ENCODE measurements around the gene HGS. TPM values are rescaled to one million over a fixed set of nuclear protein-coding genes. Genes with fewer than 3 reads are reported as not detected.

HGS gene
- total RNA-seq, 1 donor from 2014 or later, result 56.2 TPM

DNA sequence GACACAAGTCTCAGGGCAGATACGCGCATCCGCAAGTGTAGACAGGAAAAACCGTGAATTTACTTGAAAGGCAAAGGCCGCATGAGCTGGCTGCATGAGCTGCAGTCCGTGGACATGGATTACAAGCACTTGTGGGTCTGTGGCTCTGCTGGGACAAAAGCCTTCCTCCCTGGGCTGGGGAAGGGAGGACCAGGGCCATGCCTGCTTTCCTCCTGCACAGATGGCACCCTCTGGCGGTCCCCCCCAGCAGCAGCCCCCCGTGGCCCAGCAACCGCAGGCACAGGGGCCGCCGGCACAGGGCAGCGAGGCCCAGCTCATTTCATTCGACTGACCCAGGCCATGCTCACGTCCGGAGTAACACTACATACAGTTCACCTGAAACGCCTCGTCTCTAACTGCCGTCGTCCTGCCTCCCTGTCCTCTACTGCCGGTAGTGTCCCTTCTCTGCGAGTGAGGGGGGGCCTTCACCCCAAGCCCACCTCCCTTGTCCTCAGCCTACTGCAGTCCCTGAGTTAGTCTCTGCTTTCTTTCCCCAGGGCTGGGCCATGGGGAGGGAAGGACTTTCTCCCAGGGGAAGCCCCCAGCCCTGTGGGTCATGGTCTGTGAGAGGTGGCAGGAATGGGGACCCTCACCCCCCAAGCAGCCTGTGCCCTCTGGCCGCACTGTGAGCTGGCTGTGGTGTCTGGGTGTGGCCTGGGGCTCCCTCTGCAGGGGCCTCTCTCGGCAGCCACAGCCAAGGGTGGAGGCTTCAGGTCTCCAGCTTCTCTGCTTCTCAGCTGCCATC lies 17.7 kb downstream of the HGS start:
- DNase-seq (ENCODE audit: low spot score), result no peak
- intact Hi-C loops (cut with DNase I), result loop anchor here (2.0 kb wide), 1 partner anchor 19 kb away; the partner anchor contains the start of gene ARL16

DNA sequence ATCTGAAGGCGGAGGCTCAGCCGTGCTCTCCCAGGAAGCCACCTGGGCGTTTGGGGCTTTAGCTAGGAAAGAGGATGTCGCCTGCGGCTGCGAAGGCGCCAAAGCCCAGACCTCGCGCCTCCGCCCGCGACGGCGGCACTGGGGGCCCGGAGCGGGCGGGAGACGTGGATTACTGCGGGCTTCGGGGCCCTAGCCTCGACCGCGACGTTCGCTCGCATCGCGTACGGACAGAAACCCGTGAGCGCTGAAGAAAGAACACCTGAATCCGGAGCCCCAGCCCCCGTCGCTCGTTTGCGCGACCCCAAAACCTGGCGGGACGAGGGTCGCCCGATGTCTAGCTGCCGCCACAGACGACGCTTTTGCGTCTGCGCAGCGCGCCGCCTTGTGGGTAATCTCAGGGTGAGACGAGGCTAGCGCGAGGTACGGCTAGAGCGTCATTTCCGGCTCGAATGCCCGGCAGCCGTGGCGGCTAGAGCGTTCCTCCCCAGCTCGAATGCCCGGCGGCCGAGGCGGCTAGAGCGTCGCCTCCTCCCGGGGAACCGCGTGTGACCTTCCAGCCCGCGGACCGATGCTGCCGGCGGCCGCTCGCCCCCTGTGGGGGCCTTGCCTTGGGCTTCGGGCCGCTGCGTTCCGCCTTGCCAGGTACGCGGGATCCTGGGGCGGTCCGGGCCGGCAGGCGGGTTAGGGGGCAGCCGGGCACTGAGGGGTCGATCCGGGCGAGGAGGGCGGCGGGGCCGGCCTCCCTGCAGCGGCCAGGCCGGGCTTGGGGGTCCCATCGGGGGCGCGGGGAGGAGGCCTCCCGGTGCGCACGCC lies 19.3 kb downstream of the HGS start, which contains the start of gene MRPL12:
MRPL12 (plus strand) TSS at position 434 of the 813 bp plus-strand sequence; CDS start at position 569, 135 bp downstream.
- DNase-seq (ENCODE audit: low spot score), result peak; percentile 98
- intact Hi-C loops (cut with DNase I), result loop anchor here (2.0 kb wide), 1 partner anchor 20 kb away; the partner anchor contains the start of gene ARL16

DNA sequence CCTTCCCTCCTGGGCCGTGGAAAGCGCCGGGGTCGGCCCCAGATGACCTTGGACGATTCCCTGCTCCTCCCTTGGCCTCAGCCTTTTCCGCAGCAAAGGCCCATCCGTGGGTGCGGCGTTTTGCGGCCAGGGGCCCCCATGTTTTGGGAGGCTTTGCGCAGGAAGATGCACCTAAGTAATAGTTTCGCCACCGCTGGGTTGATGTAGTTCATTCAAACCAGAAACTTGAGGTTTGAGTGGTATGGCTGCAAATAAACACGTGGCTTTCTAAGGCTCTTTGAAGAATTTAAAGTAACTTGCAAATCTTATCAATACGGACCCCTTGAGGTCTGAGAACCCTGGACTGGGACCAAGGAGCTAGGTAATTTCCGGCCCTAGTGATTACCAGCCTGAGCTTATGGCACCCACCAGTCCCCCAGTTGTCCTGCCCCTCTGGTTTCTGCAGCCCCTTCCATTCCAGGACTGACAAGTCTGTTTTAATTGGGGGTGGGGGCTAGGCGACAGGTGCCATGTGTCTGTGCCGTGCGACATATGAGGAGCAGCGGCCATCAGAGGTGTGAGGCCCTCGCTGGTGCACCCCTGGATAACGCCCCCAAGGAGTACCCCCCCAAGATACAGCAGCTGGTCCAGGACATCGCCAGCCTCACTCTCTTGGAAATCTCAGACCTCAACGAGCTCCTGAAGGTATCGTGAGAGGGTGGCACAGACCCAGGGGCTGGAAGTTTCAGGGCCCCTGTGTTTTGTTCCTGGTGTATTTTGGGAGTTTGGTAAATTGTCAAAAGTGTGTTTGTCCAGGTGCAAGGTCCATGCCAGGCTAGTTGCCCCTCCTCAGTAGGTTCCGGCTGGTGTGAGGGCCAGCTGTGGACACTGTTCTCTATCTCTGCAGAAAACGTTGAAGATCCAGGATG lies 20.2 kb downstream of the HGS start:
- DNase-seq (ENCODE audit: low spot score), result no peak
- intact Hi-C loops (cut with DNase I), result loop anchor here (2.0 kb wide), 1 partner anchor 21 kb away; the partner anchor contains the start of gene ARL16

DNA sequence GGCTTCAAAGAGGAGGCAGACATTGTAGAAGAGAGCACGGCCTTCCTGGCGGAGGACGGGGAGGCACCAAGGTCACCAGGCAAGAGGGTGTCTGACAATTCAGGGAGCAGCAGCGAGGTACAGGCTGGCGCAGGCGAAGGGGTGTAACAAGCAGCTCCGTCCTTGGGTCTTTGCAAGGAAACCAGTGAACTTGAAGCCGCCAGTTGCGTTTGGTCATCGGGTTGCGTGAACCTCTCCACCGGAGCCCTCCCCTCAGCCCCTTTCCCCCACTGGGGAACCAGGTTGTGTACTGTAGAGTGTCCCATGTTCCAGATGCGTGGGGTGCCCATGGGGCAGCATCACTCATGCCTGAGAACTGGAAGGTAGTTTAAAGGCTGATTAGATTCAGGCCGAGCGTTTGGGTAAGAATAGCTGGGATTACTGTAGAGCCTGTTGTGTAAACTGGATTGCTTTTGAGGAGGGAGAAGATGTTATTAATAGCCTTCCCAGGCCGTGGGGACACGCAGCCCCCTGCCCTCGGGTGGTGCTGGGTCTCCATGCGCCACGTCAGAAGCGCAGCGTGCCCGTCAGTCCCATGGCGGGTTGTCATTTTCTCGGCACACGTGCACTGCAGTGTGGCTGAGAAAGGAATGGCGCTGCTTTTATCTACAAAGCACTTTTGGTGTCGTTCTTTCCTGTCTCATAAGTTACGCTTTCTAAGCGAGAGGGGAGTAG lies 21.9 kb downstream of the HGS start:
- intact Hi-C loops (cut with DNase I), result no loop called here
- no peak for DNase-seq (ENCODE audit: low spot score)

DNA sequence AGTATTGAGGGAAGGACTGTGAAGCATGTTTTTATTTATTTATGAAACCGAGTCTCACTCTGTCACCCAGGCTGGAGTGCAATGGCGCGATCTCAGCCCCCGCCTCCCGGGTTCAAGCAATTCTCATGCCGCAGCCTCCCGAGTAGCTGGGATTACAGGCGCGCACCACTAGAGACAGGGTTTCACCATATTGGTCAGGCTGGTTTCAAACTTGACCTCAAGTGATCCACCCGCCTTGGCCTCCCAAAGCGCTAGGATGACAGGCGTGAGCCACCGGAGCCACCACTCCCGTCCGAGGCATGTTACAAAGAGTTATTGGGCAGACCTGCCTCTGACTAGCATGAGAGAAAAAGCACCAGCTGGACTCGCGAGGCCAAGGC lies 22.4 kb downstream of the HGS start:
- no peak for DNase-seq (ENCODE audit: low spot score)
- intact Hi-C loops (cut with DNase I), result no loop called here

DNA sequence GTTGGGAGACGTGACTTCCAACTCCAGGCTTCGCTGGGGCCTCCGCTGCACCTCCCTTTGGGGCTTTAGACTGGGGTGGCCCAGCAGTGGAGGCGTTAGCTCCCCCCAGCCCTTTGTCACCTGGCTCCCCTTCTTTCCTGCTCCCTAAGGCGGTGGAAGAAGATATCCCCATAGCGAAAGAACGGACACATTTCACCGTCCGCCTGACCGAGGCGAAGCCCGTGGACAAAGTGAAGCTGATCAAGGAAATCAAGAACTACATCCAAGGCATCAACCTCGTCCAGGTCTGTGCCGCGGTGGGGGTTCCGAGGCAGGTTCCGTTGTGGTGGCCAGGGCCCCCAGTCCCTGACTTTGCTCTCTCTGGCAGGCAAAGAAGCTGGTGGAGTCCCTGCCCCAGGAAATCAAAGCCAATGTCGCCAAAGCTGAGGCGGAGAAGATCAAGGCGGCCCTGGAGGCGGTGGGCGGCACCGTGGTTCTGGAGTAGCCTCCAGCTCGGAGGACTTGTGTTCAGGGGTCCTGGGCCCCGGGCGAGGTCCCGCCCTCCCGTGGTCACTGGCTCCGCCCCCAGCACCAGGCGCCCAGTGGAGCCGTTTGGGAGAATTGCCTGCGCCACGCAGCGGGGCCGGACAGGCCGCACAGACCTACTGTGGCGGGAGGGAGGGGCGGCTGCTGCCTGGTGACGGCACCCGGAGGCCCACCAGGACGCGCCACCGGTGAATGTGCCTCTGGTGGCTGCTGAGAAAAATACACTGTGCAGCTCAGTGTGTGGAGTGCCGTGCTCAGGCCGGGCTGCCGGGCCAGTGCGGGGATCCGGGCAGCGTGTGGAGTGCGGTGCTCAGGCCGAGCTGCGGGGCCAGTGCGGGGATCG lies 23.2 kb downstream of the HGS start:
- DNase-seq (ENCODE audit: low spot score), result no peak
- intact Hi-C loops (cut with DNase I), result no loop called here

DNA sequence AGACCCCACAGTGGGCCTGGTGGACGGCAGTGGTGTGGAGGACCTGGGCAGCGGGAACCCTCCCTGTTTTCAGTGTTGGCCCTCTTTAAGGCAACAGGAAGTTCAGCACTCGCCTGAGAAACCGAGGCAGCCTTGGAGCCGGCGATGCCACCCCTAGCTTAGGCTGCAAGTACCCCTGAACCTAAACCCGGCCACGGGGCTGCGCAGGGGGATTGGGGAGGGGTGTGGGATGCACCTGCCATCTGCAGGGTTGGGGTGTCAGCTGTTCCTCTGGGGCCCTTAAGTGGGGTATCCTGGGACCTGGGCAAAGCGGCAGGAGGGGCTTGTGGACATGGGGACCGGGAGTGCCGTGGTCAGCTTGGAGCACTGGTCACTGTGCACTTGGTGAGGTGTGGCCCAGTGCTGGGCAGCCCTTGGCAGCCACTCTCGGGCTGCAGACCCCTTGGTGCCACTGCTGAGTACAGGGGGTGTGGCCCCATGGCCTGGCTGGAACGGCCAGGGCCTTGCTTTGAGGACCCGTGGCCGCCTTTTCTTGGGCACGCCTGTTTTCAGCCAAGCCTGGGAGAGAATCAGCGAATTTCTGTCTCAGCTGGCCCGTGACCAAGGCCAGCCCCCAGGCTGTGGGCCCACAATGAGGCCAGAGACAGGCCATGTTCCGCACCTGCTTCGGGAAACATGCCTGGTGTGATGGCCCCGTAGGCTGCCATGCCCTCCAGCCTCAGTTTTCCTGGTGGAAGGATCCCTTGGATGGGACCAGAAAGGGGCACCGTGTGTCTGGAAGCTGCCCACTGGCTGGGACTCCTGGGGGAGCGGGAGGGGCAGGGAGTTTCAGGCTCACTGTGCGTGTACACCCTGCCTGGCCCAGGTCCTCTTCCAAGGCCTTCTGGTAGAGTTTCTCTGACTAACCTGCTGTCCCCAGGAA lies 24.2 kb downstream of the HGS start:
- DNase-seq (ENCODE audit: low spot score), result no peak
- intact Hi-C loops (cut with DNase I), result no loop called here

DNA sequence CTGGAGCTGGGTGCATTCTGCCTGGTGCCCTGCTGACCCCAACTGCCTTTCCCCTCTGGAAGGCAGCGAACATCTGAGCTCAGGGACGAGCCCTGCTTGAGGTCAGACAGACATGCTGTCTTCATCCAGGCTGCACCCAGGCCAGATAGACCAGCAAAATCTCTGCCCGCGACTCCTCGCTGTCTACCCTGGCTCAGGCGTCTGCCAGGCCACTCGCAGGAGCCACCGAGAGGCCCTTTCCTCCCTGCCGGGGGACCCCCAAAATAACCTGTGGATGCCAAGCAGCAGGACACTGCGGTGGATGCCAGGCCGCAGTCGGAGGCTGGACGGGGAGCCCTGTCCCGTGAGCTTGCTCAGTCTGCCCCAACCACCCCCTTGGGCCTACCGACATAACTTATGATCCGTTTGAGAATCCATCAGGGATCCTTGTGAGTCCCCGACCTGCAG lies 25.0 kb downstream of the HGS start:
- DNase-seq (ENCODE audit: low spot score), result no peak

DNA sequence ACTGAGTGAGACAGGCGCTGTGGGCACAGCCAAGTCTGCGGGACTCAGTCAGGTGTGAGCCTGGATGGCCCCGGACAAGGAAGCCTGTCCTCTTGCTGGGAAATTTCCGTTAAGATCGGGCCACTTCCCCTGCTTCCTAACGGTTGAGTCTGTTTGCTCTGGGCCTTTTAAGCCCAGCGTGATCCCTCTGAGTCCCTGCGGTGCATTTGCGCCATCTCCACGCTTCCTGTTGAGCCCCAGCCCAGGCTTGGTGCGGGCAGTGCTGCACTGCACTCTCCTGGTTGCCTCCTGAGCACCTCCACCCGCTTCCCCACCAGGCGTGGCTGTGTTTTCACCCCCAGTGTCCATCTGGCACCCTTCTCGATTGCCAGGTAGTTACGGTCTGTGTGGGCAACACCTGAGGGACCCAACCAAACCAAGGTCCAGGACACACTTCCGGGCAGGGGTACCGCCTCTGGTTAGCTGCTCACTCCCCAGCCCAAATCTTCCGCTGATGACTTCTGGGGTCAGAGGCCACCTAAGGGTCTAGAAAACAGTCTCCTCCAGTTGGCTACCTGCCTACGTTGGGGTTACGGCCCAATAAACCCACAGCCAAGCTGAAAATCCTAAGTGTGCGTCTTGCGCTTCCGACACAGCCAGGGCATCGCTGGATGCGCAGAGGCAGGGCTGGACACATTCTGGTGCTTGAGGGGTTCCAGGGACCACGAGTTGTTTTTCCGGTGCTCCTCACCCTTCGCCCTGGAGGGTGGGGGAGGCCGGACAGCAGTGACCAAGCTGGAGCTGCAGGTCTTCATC lies 26.9 kb downstream of the HGS start:
- DNase-seq (ENCODE audit: low spot score), result no peak
- intact Hi-C loops (cut with DNase I), result no loop called here

More for the DNA sequence above, 25.0 kb downstream of the HGS start:
- intact Hi-C loops (cut with DNase I), result no loop called here

DNA sequence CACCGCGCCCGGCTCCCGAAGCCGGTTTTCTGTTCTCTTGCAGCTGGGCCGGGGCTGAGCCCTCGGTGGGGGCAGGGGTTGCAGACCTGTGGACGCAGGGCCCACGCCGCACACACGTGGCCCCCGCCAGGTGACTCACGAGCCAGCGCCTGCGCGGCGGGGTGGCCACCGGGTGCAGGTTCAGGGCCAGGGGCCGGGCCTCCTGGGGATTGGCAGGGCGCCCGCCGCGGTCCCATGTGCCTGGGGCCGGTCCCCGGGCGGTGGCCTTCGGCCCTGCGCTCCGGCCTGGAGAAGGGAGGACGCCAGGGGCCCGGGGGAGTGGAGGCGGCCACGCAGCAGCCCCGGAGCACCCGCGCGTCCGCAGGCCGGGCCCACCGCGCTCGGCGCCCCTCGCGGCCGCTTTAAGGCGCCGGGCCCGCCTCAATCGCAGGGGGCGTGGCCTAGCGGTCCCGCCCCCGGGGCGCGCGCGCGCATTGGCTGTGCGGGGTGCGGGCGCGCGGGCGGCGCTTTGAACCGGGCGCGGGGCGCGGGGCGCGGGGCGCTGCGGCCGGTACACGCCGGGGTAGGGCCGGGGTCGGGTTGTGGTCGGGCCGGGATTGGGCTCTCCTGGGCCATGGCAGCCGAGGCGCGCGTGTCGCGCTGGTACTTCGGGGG lies 28.1 kb downstream of the HGS start, which contains the start of gene SLC25A10:
SLC25A10 (plus strand) TSS at position 471 of the 654 bp plus-strand sequence; CDS start at position 614, 143 bp downstream.
- DNase-seq (ENCODE audit: low spot score), result peak; percentile 90
- intact Hi-C loops (cut with DNase I), result no loop called here

DNA sequence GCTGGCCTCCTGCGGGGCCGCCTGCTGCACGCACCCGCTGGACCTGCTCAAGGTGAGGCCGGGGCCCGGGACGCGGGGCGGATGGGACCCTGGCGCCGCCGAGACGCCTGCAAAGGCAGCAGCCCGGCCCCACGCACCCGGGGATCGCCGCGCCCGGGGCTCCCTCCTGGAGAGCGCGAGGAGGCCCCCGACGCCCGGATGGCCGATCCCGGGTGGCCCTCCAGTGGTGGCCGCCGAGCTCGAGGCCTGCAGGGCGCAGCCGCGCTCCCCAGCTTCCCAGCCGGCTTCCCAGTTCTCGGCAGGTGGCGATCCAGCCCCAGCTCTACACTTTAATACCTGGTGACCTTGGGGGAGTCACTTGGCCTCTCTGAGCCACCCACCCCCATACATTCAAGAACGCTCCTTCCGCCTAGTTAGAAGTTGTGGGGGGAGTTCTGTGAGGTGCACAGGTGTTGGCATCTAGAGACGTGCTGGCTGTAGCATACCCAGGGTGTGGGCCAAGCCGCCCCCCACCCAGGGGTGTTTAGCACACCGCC lies 28.7 kb downstream of the HGS start:
- DNase-seq (ENCODE audit: low spot score), result no peak
- intact Hi-C loops (cut with DNase I), result no loop called here

DNA sequence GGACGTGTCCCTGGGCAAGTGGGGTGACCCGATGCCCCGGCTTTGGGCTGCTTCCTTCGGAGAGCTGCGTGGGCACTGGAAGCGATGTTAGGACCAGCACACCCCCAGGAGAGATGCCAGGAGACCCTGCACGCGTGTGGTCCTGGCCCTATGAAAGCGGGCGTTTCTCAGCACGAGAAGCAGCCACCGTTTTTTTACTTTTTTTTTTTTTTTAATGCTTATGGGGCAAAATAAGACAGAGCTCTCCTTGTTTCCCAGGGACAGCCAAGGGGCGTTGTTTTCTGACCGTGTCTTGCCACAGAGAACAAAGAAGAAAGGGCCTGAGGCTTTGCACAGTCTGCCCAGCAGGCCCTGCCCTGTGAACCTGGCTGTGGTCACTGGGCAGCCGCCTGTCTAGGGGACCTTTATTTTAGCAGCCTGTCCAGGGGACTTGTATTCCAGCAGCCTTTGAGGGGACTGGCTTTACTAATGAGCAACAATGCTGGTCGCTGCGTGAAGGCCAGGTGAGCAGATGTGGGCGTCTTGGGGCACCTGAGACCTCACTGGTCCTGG lies 29.3 kb downstream of the HGS start:
- intact Hi-C loops (cut with DNase I), result no loop called here
- DNase-seq (ENCODE audit: low spot score), result no peak

DNA sequence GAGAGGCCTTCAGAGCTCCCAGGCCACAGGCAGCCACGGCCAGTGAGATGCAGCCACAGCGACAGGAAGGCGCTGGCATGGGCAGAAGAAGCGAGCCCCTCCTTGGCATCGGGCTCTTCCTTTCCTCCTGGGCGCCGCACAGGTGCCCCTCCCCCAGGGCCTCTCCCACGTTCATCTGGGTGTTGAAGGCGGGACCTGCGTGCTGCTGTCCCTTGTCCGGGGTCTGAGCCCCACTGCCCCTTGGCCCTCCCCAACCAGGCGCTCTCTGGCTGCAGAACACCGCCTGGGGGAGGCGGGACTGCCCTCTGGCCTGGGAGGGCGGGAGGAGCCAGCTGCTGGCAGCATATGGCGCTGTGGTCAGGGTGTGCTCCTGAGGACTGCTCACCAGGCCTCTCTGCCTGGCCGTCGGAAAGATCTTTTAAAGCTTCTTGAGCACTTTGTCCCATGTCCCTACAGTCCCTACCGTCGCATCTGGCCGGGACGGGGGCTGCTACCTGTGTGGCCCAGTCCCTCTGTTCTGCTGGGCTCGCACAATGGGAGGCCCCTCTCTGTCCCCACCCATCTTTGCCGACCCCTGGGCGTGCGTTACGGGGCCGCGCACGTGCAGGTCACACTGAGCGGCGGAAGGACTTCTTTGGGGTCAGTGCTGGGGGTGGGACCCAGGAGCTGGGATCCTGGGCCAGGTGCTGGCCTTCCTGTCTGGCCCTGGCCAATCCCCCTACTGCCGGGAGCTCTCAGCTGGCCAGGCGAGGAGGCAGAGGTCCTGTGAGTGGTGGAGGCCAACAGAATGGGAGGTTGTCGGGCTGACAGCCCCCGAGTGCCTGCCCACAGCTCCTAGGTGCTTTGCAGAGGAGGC lies 30.0 kb downstream of the HGS start:
- intact Hi-C loops (cut with DNase I), result no loop called here
- DNase-seq (ENCODE audit: low spot score), result no peak

Measured in cardiac septum (tissue), 1 donor.